Astrocyte (in vitro differentiated cells and primary cell): ENCODE data around the gene RUNX3. TPM values are rescaled to one million over a fixed set of nuclear protein-coding genes. Genes with fewer than 3 reads are reported as not detected.

Source experiments
- DNase-seq: peaks from one replicate; pipeline ENCODE4 v3.0.0-alpha.2; 2010; ENCODE audit warnings: low read depth
- FAIRE-seq: peaks from 2 replicates; lab custom pipeline; 2011; peaks lifted over from hg19 to GRCh38; lab: Jason Lieb, UNC
- H2AFZ ChIP-seq: 2 replicates; pipeline ENCODE4 v1.6.0; 2012; ENCODE audit warnings: low read depth, low read length, inconsistent platforms
- H3K27ac ChIP-seq: 2 replicates; pipeline ENCODE4 v1.5.1; 2011; ENCODE audit warnings: low read depth, low read length, inconsistent platforms
- H3K27me3 ChIP-seq: 2 replicates; pipeline ENCODE4 v1.6.0; 2011; ENCODE audit warnings: low read length, inconsistent platforms; ENCODE audit not compliant: insufficient read depth
- H3K36me3 ChIP-seq: 2 replicates; pipeline ENCODE4 v1.5.1; 2011; ENCODE audit warnings: low read length, inconsistent platforms; ENCODE audit not compliant: insufficient read depth
- H3K4me1 ChIP-seq: 2 replicates; pipeline ENCODE4 v1.5.1; 2011; ENCODE audit warnings: low read length, inconsistent platforms; ENCODE audit not compliant: insufficient read depth
- H3K4me2 ChIP-seq: 2 replicates; pipeline ENCODE4 v1.6.0; 2012; ENCODE audit warnings: low read length, inconsistent platforms
- H3K4me3 ChIP-seq: 2 replicates; pipeline ENCODE4 v1.5.1; 2011; ENCODE audit warnings: low read depth, mild to moderate bottlenecking, low read length, inconsistent platforms; ENCODE audit not compliant: insufficient read depth
- H3K79me2 ChIP-seq: 2 replicates; pipeline ENCODE4 v1.6.0; 2012; ENCODE audit warnings: mild to moderate bottlenecking, low read length, inconsistent platforms; ENCODE audit not compliant: insufficient read depth
- H3K9ac ChIP-seq: 2 replicates; pipeline ENCODE4 v1.6.0; 2012; ENCODE audit warnings: mild to moderate bottlenecking, low read length, inconsistent platforms
- H3K9me3 ChIP-seq: 2 replicates; pipeline ENCODE4 v1.5.1; 2012; ENCODE audit warnings: low read depth, mild to moderate bottlenecking, low read length, inconsistent platforms; ENCODE audit not compliant: insufficient read depth
- H4K20me1 ChIP-seq: 2 replicates; pipeline ENCODE4 v1.6.0; 2012; ENCODE audit warnings: low read length, inconsistent platforms; ENCODE audit not compliant: insufficient read depth
- H3K27ac Mint-ChIP-seq: one replicate; pipeline ENCODE4 v1.8.0; 2021; ENCODE audit warnings: mild to moderate bottlenecking, mixed read lengths; ENCODE audit not compliant: unreplicated experiment
- H3K27me3 Mint-ChIP-seq: one replicate; pipeline ENCODE4 v1.8.0; 2021; ENCODE audit warnings: low read depth, mixed read lengths; ENCODE audit not compliant: unreplicated experiment
- H3K36me3 Mint-ChIP-seq: one replicate; pipeline ENCODE4 v1.8.0; 2021; ENCODE audit warnings: low read depth, mixed read lengths; ENCODE audit not compliant: unreplicated experiment
- H3K4me1 Mint-ChIP-seq: one replicate; pipeline ENCODE4 v1.8.0; 2021; ENCODE audit warnings: low read depth, mixed read lengths; ENCODE audit not compliant: unreplicated experiment
- H3K4me3 Mint-ChIP-seq: one replicate; pipeline ENCODE4 v1.8.0; 2021; ENCODE audit warnings: mild to moderate bottlenecking, moderate library complexity, mixed read lengths; ENCODE audit not compliant: unreplicated experiment
- H3K9me3 Mint-ChIP-seq: one replicate; pipeline ENCODE4 v1.8.0; 2021; ENCODE audit warnings: mild to moderate bottlenecking, mixed read lengths; ENCODE audit not compliant: unreplicated experiment
- EZH2 ChIP-seq: IDR thresholded peaks from 2 replicates; pipeline ENCODE4 v1.6.1; 2012; ENCODE audit warnings: mild to moderate bottlenecking, low read length, inconsistent platforms; ENCODE audit not compliant: insufficient read depth
- total RNA-seq: library from RNA; stranded (reverse); gene quantifications from 2 replicates; pipeline ENCODE4 v1.2.1, GENCODE V29; 2021
- TF ChIP-seq, protein P1 (sequence below): IDR thresholded peaks from 2 replicates; pipeline ENCODE4 v1.5.1; 2011; ENCODE audit warnings: low read depth, mild to moderate bottlenecking, inconsistent platforms, low read length, moderate library complexity; ENCODE audit not compliant: insufficient read depth

RUNX3 gene
- total RNA-seq, 1 donor from 2014 or later = 2.5 TPM

- H3K36me3 Mint-ChIP-seq = no peaks in the 10 kb centered on the region
- H3K4me1 Mint-ChIP-seq = no peaks in the 10 kb centered on the region
- H2AFZ ChIP-seq = no peak overlapping the region
- TF ChIP-seq, protein P1, sequence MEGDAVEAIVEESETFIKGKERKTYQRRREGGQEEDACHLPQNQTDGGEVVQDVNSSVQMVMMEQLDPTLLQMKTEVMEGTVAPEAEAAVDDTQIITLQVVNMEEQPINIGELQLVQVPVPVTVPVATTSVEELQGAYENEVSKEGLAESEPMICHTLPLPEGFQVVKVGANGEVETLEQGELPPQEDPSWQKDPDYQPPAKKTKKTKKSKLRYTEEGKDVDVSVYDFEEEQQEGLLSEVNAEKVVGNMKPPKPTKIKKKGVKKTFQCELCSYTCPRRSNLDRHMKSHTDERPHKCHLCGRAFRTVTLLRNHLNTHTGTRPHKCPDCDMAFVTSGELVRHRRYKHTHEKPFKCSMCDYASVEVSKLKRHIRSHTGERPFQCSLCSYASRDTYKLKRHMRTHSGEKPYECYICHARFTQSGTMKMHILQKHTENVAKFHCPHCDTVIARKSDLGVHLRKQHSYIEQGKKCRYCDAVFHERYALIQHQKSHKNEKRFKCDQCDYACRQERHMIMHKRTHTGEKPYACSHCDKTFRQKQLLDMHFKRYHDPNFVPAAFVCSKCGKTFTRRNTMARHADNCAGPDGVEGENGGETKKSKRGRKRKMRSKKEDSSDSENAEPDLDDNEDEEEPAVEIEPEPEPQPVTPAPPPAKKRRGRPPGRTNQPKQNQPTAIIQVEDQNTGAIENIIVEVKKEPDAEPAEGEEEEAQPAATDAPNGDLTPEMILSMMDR = no peak
- TF ChIP-seq EZH2 = no peak
- H3K79me2 ChIP-seq = no peaks in the 10 kb centered on the region
- H3K4me3 ChIP-seq = no peak overlapping the region
- H3K4me1 ChIP-seq = no peaks in the 10 kb centered on the region
- no peak overlapping the region for H3K27ac ChIP-seq
- FAIRE-seq (no peak), DNase-seq (no peak)
- H3K27ac Mint-ChIP-seq = no peak overlapping the region
- no peak overlapping the region for H3K9ac ChIP-seq
- H3K9me3 ChIP-seq = no peaks in the 10 kb centered on the region
- no peaks in the 10 kb centered on the region for H3K9me3 Mint-ChIP-seq
- peaks cover 26% of the 10 kb centered on the region for H3K27me3 Mint-ChIP-seq
- no peak overlapping the region for H3K4me2 ChIP-seq
- peaks cover 23% of the 10 kb centered on the region for H3K27me3 ChIP-seq
- no peak overlapping the region for H3K4me3 Mint-ChIP-seq
- H3K36me3 ChIP-seq = no peaks in the 10 kb centered on the region
- H4K20me1 ChIP-seq = no peaks in the 10 kb centered on the region
Measured at GRCh38 chr1:24900985-24901781, 28.9 kb downstream of the RUNX3 start.

DNA sequence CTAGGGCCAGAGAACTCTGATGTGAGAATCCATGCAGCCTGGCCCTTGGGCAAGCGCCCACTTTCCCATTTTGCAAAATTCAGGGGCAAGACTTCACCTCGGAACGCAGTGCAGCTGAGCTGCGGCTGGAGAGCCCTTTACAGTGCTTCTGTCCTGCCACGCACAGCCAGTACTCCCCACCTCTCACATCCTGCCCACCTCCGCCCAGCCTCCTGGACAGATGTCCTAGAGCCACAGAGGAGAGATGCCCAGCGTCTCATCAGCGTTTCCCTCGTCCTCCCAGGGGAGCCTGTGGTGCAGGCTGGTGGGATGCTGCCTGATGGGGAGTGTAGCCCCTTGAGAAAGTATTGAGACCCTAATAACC is 29.6 kb downstream of the RUNX3 start:
- H3K27me3 ChIP-seq = peaks cover 23% of the 10 kb centered on the region
- H3K9ac ChIP-seq = no peak overlapping the region
- no peak overlapping the region for H3K27ac ChIP-seq
- H3K4me3 ChIP-seq = no peak overlapping the region
- DNase-seq = no peak
- no peaks in the 10 kb centered on the region for H3K36me3 Mint-ChIP-seq
- no peaks in the 10 kb centered on the region for H4K20me1 ChIP-seq
- TF ChIP-seq, protein P1 = no peak
- no peak for TF ChIP-seq EZH2
- H3K27me3 Mint-ChIP-seq = peaks cover 28% of the 10 kb centered on the region
- H3K36me3 ChIP-seq = no peaks in the 10 kb centered on the region
- H3K9me3 Mint-ChIP-seq = no peaks in the 10 kb centered on the region
- no peak overlapping the region for H2AFZ ChIP-seq
- FAIRE-seq = no peak
- H3K4me1 ChIP-seq = no peaks in the 10 kb centered on the region
- no peaks in the 10 kb centered on the region for H3K4me1 Mint-ChIP-seq
- no peak overlapping the region for H3K4me2 ChIP-seq
- no peaks in the 10 kb centered on the region for H3K79me2 ChIP-seq
- H3K27ac Mint-ChIP-seq = no peak overlapping the region
- H3K9me3 ChIP-seq = no peaks in the 10 kb centered on the region
- no peak overlapping the region for H3K4me3 Mint-ChIP-seq
